Mucosa of stomach (tissue), 1 donor: ENCODE results near the gene BPI.
"Not testable (repeated sequence)": the region's sequence is repeated elsewhere in the genome, so short reads cannot be mapped to it uniquely, and the experiment has no call there.

Source experiments
- H3K27me3 ChIP-seq: one replicate; pipeline ENCODE4 v1.7.0; 2013; ENCODE audit warnings: mild to moderate bottlenecking, low read length; ENCODE audit not compliant: control insufficient read depth, insufficient read depth
- H3K36me3 ChIP-seq: one replicate; pipeline ENCODE4 v1.7.0; 2013; ENCODE audit warnings: low read length; ENCODE audit not compliant: control insufficient read depth, insufficient read depth
- H3K4me1 ChIP-seq: one replicate; pipeline ENCODE4 v1.7.0; 2013; ENCODE audit warnings: mild to moderate bottlenecking, low read length; ENCODE audit not compliant: control insufficient read depth, insufficient read depth
- H3K4me3 ChIP-seq: one replicate; pipeline ENCODE4 v1.7.0; 2013; ENCODE audit warnings: low read length
- H3K9ac ChIP-seq: one replicate; pipeline ENCODE4 v1.7.0; 2013; ENCODE audit warnings: mild to moderate bottlenecking, low read length, moderate library complexity
- H3K9me3 ChIP-seq: one replicate; pipeline ENCODE4 v1.7.0; 2013; ENCODE audit warnings: mild to moderate bottlenecking, low read length, moderate library complexity; ENCODE audit not compliant: control insufficient read depth
- donor health status: Pancreatic carcinoma.

The BPI gene

GRCh38 chr20:38357653-38358207 lies 53.8 kb downstream of the BPI start:
- H3K4me3 ChIP-seq: no peak overlapping the region
- H3K4me1 ChIP-seq: no peaks in the 10 kb centered on the region
- no peak overlapping the region for H3K9ac ChIP-seq
- H3K27me3 ChIP-seq: no peaks in the 10 kb centered on the region
- H3K36me3 ChIP-seq: no peaks in the 10 kb centered on the region
- no peaks in the 10 kb centered on the region for H3K9me3 ChIP-seq

- H3K4me3 ChIP-seq: no peak overlapping the region
- no peaks in the 10 kb centered on the region for H3K36me3 ChIP-seq
- H3K9me3 ChIP-seq: no peaks in the 10 kb centered on the region
- no peak overlapping the region for H3K9ac ChIP-seq
- no peaks in the 10 kb centered on the region for H3K4me1 ChIP-seq
- H3K27me3 ChIP-seq: peaks cover 2% of the 10 kb centered on the region
Observed at GRCh38 chr20:38358556-38358955, 54.6 kb downstream of the BPI start.

DNA sequence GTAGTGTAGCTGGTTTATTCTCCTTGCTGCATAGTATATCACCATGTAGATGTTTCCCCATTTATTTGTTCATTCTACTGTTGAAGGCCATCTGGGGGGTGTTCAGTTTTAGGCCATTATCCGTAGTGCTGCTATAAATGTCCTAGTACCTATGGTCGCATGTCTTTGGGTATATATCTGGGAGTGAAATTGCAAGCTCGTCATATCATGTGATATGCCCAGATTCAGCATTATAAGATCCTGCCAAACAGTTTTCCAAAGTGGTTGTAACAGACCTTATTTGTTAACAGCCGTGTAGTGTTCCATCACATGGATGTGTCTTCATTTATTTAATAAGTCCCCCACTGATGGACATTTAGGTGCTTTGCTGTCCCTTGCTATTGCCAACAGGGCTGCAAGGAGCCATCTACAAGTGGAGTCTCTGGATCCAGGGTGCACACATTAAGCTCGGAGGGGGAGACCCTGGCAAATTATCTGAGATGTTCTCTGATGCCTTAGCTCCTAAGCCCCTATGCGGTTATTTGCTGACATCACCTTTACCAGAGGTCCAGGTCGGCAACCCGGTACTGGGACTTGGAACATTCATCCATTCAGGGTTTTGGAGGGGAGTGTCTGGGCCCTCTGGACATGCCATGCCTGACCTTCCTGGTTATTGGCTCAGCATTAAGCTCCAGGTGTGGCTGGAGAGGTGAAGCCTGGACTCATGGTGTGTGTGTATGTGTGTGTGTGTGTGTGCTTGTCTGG lies 59.2 kb downstream of the BPI start:
- Histone ChIP-seq H3K27me3 (peaks cover 2% of the 10 kb centered on the region), H3K4me3 (no peak overlapping the region)

GRCh38 chr20:38369389-38369788 lies 65.4 kb downstream of the BPI start:
- H3K27me3 ChIP-seq: no peaks in the 10 kb centered on the region

More for the DNA sequence above, 59.2 kb downstream of the BPI start:
- H3K9ac ChIP-seq: no peak overlapping the region
- no peaks in the 10 kb centered on the region for H3K36me3 ChIP-seq
- H3K9me3 ChIP-seq: no peaks in the 10 kb centered on the region
- H3K4me1 ChIP-seq: no peaks in the 10 kb centered on the region

GRCh38 chr20:38372806-38373205 lies 68.8 kb downstream of the BPI start:
- H3K4me3 ChIP-seq: no peak overlapping the region
- peaks cover 11% of the 10 kb centered on the region for H3K4me1 ChIP-seq
- H3K9ac ChIP-seq: no peak overlapping the region
- no peaks in the 10 kb centered on the region for H3K27me3 ChIP-seq
- no peaks in the 10 kb centered on the region for H3K36me3 ChIP-seq
- no peaks in the 10 kb centered on the region for H3K9me3 ChIP-seq

More at GRCh38 chr20:38369389-38369788, 65.4 kb downstream of the BPI start:
- Histone ChIP-seq H3K4me3 (no peak overlapping the region), H3K36me3 (no peaks in the 10 kb centered on the region), H3K4me1 (peaks cover 11% of the 10 kb centered on the region), H3K9me3 (no peaks in the 10 kb centered on the region), H3K9ac (no peak overlapping the region)

DNA sequence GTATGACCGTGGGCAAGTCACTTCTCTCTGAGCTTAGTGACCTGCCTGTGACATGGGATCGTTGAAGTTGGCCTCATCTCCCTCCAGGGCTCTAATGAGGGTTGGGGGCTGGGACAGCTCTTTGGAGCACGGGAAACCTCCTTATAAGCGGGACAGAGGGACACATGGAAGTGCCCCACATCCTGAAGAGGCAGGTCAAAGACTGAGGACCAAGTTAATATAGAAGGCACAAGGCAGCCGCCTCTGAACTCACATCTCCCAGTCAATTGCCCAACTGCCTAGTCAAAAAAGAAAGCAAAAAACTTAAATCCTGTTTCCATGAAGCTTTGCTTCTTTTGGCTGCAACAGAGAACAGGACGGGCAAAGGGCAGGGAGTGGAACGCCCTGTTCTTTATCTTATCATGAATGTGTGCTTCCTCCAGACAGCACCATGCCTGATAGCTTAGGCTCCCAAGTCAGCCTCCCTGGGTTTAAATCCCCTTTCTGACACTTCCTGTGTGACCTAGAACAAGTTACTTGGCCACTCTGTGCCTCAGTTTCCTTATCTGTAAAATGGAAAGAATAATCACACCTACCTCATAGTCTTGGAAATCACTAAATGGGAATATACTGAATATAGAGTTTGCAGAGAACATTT lies 69.4 kb downstream of the BPI start:
- no peaks in the 10 kb centered on the region for H3K27me3 ChIP-seq
- H3K4me1 ChIP-seq: peaks cover 11% of the 10 kb centered on the region
- H3K9ac ChIP-seq: no peak overlapping the region
- no peak overlapping the region for H3K4me3 ChIP-seq
- H3K36me3 ChIP-seq: no peaks in the 10 kb centered on the region
- no peaks in the 10 kb centered on the region for H3K9me3 ChIP-seq

- H3K4me1 ChIP-seq: peaks cover 11% of the 10 kb centered on the region
- H3K9ac ChIP-seq: no peak overlapping the region
- H3K9me3 ChIP-seq: no peaks in the 10 kb centered on the region
- H3K4me3 ChIP-seq: no peak overlapping the region
- no peaks in the 10 kb centered on the region for H3K27me3 ChIP-seq
- H3K36me3 ChIP-seq: no peaks in the 10 kb centered on the region
Observed at GRCh38 chr20:38373898-38374297, 69.9 kb downstream of the BPI start.

DNA sequence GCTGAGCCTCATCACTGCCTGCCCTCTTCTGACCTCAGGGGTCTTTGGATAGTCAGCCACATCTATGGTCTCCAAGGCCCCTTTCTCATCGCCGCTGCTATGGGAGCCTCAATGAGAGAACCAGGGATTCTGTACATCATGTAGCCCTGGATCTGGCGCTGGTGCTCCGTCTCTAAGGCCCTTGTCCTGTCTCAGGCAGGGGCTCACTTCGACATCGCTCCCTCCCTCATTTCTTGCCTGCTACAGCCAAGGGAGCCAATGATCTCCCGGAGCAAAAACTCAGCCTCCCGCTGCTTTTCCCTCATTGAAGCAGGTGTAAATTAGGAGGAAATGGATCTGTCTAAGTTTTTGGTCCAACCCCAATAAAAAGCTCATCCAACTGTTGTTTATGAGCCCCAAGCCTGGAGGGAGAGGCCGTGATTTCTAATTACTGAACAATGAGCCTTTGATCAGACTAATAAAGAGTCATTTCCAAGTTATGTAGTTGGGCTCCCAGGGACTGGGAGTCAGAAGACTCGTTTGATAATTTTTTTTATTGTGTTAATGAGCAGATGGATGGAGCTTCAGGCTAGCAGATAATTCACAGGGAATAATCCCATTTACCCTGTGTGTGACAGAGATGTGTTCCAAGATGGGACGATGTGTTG lies 73.2 kb downstream of the BPI start:
- H3K4me3 ChIP-seq: no peak overlapping the region
- peaks cover 11% of the 10 kb centered on the region for H3K4me1 ChIP-seq
- H3K9ac ChIP-seq: no peak overlapping the region
- H3K36me3 ChIP-seq: no peaks in the 10 kb centered on the region
- H3K9me3 ChIP-seq: no peaks in the 10 kb centered on the region
- no peaks in the 10 kb centered on the region for H3K27me3 ChIP-seq

- not testable (repeated sequence) for H3K9me3 ChIP-seq, H3K36me3 ChIP-seq, H3K4me3 ChIP-seq, H3K27me3 ChIP-seq, H3K9ac ChIP-seq
- H3K4me1 ChIP-seq: peaks cover 11% of the 10 kb centered on the region
Observed at GRCh38 chr20:38377838-38378237, 73.9 kb downstream of the BPI start.

- Histone ChIP-seq H3K4me1 (no peaks in the 10 kb centered on the region), H3K36me3 (no peaks in the 10 kb centered on the region), H3K9me3 (no peaks in the 10 kb centered on the region), H3K27me3 (no peaks in the 10 kb centered on the region), H3K4me3 (no peak overlapping the region), H3K9ac (no peak overlapping the region)
Observed at GRCh38 chr20:38383147-38383546, 79.2 kb downstream of the BPI start.

DNA sequence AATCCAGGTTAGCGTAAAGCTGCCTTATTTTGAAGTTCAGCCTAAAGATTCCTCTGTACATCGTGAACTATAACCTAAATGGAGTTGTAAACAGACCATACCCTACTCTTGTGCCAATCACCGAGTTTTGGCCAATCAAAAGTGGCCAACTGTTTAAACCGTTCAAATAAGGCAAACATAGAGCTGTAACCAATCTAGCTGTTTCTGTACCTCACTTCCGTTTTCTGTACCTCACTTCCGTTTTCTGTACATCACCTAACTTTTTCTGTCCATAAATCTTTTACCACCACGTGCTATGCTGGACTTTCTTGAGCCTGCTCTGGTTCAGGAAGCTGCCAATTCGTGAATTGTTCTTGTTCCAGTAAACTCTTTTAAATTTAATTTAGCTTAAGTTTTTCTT lies 82.0 kb downstream of the BPI start:
- Histone ChIP-seq H3K4me3 (no peak overlapping the region), H3K4me1 (no peaks in the 10 kb centered on the region), H3K9me3 (no peaks in the 10 kb centered on the region), H3K36me3 (no peaks in the 10 kb centered on the region), H3K9ac (no peak overlapping the region), H3K27me3 (no peaks in the 10 kb centered on the region)

DNA sequence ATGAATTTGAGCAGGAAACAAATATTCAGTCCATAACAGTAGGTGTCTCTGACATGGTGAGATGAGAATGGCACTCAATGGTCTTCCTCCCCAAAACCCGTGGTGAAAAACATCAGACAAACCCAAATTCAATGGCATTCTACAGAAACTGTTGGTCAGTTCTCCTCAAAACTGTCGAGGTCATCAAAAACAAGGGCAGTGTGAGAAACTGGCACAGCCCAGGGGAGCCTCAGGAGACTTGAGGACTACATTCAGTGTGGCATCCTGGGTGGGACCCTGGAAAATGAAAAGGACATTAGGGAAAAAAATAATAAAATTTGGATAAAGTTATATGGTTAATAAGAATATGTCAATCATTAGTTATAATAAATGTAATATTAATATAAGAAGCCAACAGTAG lies 82.9 kb downstream of the BPI start:
- Histone ChIP-seq H3K27me3 (no peaks in the 10 kb centered on the region), H3K4me3 (no peak overlapping the region), H3K4me1 (no peaks in the 10 kb centered on the region), H3K9ac (no peak overlapping the region), H3K9me3 (no peaks in the 10 kb centered on the region), H3K36me3 (no peaks in the 10 kb centered on the region)
